ENCODE measurements around the gene P2RX1. TPM values are rescaled to one million over a fixed set of nuclear protein-coding genes. Genes with fewer than 3 reads are reported as not detected.
A peak's percentile ranks its signal among the peaks of the same experiment; 100 is the strongest.

Gene P2RX1
- total RNA-seq, 4 donors from 2014 or later: 0.82 to 11.2 (median 7.0) TPM

DNA sequence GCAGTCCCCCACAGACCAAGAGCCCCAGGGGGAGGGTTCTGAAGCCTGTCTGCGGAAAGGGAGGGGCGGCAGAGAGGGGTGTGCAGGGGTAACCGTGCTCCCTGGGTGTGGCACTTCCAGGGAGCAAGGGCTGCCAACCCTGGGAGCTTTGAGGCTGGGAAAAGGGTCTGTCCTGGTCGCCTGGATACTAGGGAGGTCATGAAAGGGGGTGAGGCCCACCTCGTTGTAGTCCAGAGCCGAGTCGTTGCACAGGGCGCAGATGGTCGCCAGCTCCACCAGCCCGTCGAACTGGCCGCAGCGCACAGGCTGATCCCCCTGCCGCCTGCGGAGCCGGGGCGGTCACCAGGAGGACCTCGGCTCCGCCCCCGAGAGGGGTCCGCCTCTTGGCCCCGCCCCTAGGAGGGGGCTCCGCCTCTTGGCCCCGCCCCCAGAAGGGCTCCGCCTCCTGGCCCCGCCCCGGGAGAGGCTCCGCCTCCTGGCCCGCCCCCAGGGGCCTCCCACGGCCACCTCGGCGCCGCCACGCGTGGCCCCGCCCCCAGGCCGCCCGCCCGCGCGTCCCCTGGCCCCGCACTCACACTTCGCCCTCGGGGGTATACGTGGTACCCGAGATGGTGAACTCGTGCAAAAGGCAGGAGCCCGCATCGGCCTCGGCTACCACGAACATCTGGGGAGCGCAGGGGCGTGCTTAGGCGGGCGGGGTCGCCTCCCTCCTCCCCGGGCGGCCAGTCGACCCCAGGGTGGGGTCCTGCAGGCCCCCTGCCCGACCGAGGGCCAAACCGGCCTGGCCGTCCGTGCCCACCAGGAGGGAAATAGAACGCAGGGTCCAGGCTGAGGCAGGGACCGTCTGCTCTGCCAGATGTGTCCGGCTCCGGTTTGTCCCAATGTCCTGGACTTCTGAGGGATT lies 28.5 kb upstream of the P2RX1 start:
- peaks cover 0 to 17% (median 0%) of the 10 kb centered on the region in 4 donors for H3K36me3 ChIP-seq
- H3K9me3 ChIP-seq: no peaks in the 10 kb centered on the region
- no peaks in the 10 kb centered on the region for H3K4me1 ChIP-seq
- WGBS, 2 donors (ENCODE audit: low coverage in 1 of 2): 63% methylated on average over 57 of the region's 68 CpGs; no CpG with 5 or more reads in 1 of the 2 donors
- TF ChIP-seq EP300 (IDR thresholded peaks at IDR 0.05; ENCODE audit: low read depth) (no peak), POLR2AphosphoS5 (IDR thresholded peaks at IDR 0.05) (no peak), POLR2A (IDR thresholded peaks at IDR 0.05) (no peak)
- TF ChIP-seq, protein P1, sequence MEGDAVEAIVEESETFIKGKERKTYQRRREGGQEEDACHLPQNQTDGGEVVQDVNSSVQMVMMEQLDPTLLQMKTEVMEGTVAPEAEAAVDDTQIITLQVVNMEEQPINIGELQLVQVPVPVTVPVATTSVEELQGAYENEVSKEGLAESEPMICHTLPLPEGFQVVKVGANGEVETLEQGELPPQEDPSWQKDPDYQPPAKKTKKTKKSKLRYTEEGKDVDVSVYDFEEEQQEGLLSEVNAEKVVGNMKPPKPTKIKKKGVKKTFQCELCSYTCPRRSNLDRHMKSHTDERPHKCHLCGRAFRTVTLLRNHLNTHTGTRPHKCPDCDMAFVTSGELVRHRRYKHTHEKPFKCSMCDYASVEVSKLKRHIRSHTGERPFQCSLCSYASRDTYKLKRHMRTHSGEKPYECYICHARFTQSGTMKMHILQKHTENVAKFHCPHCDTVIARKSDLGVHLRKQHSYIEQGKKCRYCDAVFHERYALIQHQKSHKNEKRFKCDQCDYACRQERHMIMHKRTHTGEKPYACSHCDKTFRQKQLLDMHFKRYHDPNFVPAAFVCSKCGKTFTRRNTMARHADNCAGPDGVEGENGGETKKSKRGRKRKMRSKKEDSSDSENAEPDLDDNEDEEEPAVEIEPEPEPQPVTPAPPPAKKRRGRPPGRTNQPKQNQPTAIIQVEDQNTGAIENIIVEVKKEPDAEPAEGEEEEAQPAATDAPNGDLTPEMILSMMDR (IDR thresholded peaks at IDR 0.05): no peak
- in situ Hi-C loops (cut with MboI; ENCODE audit: low pct_ligation_motif_present in 1 of 4, low pct_unique_long_range_greater_than_20kb in 1 of 4, low sequenced_read_pairs in 3 of 4): no loop called here
- DNase-seq: peak; percentile 37
- intact Hi-C loops (cut with DNase I; ENCODE audit: low total_unique reads): no loop called here
- H3K27ac ChIP-seq: peak overlapping the region in 3 of 4 donors; percentile 8 to 50 (median 39)
- H3K27me3 ChIP-seq: no peaks in the 10 kb centered on the region
- H3K4me3 ChIP-seq: peak overlapping the region in 3 of 4 donors; percentile 17 to 35 (median 28)

DNA sequence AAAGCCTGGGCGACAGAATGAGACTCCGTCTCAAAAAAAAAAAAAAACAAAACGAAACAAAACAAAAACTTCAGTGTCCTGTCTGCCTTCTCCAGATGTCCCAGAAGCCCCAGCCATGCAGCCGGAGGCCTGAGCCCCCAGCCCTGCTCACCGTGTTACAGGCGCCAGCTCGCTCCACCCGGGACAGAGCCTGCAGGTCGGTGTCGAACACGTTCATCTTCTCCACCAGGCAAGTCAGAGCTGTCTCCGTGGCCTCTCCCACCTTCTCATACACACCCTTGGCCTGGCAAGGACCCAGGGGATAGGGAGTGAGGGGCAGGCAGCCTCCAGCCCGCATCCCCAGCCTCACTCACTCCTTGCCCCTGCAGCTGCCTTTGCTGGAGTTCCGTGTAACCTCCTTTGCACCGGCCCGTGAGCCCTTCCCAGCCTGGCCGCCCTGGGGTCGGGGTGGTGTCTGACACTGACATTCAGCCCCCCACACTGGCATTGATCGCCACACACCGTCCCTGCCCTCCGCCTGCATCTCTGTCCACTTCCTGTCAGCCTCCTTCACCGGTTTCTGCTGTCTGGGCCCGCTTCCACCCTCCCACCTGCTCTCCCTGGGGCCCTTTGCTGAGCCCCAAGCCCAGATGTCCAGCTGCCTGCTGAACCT lies 27.1 kb upstream of the P2RX1 start:
- Histone ChIP-seq H3K4me1 (no peaks in the 10 kb centered on the region), H3K27me3 (no peaks in the 10 kb centered on the region), H3K4me3 (no peak overlapping the region), H3K36me3 (peaks cover 0 to 17% (median 0%) of the 10 kb centered on the region in 4 donors), H3K27ac (no peak overlapping the region), H3K9me3 (no peaks in the 10 kb centered on the region)
- no peak for TF ChIP-seq POLR2A (IDR thresholded peaks at IDR 0.05)
- TF ChIP-seq, protein P1 (IDR thresholded peaks at IDR 0.05): no peak
- TF ChIP-seq EP300 (IDR thresholded peaks at IDR 0.05; ENCODE audit: low read depth): no peak
- TF ChIP-seq POLR2AphosphoS5 (IDR thresholded peaks at IDR 0.05): no peak
- intact Hi-C loops (cut with DNase I; ENCODE audit: low total_unique reads) (no loop called here), in situ Hi-C loops (cut with MboI; ENCODE audit: low pct_ligation_motif_present in 1 of 4, low pct_unique_long_range_greater_than_20kb in 1 of 4, low sequenced_read_pairs in 3 of 4) (no loop called here)
- no peak for DNase-seq
- WGBS, 2 donors (ENCODE audit: low coverage in 1 of 2): 90 to 94% methylated on average over 8 to 23 of the region's 23 CpGs

DNA sequence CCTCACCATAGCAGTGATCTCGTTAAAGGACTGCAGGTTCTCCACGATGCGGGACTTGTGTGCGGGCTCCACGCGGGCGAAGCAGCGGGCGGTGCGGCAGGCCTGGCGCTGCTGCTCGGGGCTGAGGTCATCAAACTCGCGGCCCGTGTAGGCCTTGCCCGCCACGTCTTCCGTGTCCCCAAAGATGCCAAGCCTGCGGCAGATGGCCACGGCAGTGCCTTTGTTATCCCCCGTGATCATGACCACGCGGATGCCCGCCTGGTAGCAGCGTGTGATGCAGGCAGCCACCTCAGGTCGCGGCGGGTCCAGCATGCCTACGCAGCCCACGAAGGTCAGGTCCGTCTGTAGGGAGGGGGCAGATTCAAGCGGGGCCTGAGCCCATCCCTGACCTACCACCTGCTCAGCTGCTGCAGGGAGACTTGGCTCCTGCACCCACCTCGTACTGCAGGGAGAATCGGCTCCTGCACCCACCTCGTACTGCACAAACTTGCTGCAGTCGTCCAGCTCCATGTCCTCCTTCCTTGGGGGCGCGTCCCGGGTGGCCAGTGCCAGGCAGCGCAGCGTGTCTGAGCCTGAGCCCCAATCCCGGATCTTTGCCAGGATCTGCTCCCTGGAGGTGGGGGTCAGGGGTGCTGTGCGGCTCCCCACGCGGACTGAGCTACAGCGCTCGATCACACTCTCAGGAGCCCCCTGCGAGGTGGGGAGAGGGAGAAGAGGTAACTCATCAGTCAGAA lies 24.9 kb upstream of the P2RX1 start:
- Histone ChIP-seq H3K27me3 (no peaks in the 10 kb centered on the region), H3K36me3 (peaks cover 0 to 10% (median 2%) of the 10 kb centered on the region in 4 donors), H3K9me3 (no peaks in the 10 kb centered on the region), H3K27ac (no peak overlapping the region), H3K4me3 (no peak overlapping the region), H3K4me1 (no peaks in the 10 kb centered on the region)
- TF ChIP-seq POLR2A (IDR thresholded peaks at IDR 0.05) (no peak), POLR2AphosphoS5 (IDR thresholded peaks at IDR 0.05) (no peak), EP300 (IDR thresholded peaks at IDR 0.05; ENCODE audit: low read depth) (no peak)
- TF ChIP-seq, protein P1 (IDR thresholded peaks at IDR 0.05): no peak
- intact Hi-C loops (cut with DNase I; ENCODE audit: low total_unique reads) (no loop called here), in situ Hi-C loops (cut with MboI; ENCODE audit: low pct_ligation_motif_present in 1 of 4, low pct_unique_long_range_greater_than_20kb in 1 of 4, low sequenced_read_pairs in 3 of 4) (no loop called here)
- WGBS, 2 donors (ENCODE audit: low coverage in 1 of 2): 96% methylated on average over 45 of the region's 48 CpGs; no CpG with 5 or more reads in 1 of the 2 donors
- no peak for DNase-seq
